ENCODE measurements around the gene PRKACA.

Gene PRKACA

GRCh38 chr19:14070268-14071050, 47.1 kb downstream of the PRKACA start:
- H3K27ac ChIP-seq = no peak overlapping the region
- DNase-seq (ENCODE audit: low spot score) = no peak

DNA sequence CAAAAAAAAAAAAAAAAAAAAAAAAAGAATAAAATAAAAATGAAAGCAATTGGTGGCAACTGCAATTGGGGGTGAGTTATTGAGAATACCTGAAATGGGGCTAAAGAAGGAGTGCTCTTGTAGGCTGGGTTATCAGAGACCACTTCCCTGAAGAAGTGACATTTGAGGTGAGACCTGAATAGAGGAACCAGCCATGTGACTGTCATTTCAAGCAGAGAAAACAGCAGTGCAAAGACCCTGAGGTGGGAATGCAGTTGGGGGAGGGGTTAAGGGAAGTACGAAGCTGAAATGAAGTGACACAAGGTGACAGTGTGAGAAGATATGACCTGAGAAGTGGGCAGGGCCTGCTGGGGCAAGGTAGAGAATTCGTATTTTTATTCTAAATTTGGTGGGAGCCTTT, 51.4 kb downstream of the PRKACA start:
- no peak for DNase-seq (ENCODE audit: low spot score)

More at GRCh38 chr19:14070268-14071050, 47.1 kb downstream of the PRKACA start:
- TF ChIP-seq, protein P1, sequence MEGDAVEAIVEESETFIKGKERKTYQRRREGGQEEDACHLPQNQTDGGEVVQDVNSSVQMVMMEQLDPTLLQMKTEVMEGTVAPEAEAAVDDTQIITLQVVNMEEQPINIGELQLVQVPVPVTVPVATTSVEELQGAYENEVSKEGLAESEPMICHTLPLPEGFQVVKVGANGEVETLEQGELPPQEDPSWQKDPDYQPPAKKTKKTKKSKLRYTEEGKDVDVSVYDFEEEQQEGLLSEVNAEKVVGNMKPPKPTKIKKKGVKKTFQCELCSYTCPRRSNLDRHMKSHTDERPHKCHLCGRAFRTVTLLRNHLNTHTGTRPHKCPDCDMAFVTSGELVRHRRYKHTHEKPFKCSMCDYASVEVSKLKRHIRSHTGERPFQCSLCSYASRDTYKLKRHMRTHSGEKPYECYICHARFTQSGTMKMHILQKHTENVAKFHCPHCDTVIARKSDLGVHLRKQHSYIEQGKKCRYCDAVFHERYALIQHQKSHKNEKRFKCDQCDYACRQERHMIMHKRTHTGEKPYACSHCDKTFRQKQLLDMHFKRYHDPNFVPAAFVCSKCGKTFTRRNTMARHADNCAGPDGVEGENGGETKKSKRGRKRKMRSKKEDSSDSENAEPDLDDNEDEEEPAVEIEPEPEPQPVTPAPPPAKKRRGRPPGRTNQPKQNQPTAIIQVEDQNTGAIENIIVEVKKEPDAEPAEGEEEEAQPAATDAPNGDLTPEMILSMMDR (IDR thresholded peaks at IDR 0.05) = no peak
- H3K4me3 ChIP-seq = no peak overlapping the region

GRCh38 chr19:14063105-14063504, 54.5 kb downstream of the PRKACA start:
- no peak for DNase-seq (ENCODE audit: low spot score)
- Histone ChIP-seq H3K27ac (no peak overlapping the region), H3K4me3 (no peak overlapping the region)
- TF ChIP-seq, protein P1 (IDR thresholded peaks at IDR 0.05) = no peak

More for the DNA sequence above, 51.4 kb downstream of the PRKACA start:
- TF ChIP-seq, protein P1 (IDR thresholded peaks at IDR 0.05) = no peak
- H3K27ac ChIP-seq = no peak overlapping the region
- H3K4me3 ChIP-seq = no peak overlapping the region

DNA sequence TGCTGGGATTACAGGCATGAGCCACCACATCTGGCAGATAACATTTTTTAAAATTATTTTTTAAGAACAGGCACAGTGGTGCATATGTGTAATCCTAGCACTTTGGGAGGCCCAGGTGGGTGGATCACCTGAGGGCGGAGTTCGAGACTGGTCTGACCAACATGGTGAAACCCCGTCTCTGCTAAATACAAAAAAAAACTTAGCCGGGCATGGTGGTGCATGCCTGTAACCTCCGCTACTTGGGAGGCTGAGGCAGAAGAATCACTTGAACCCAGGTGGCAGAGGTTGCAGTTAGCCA, 55.1 kb downstream of the PRKACA start:
- Histone ChIP-seq H3K4me3 (no peak overlapping the region), H3K27ac (no peak overlapping the region)
- DNase-seq (ENCODE audit: low spot score) = no peak
- TF ChIP-seq, protein P1 (IDR thresholded peaks at IDR 0.05) = no peak

- no peak within 1 kb of the TSS for H3K4me3 ChIP-seq
- H3K27ac ChIP-seq = no peak within 1 kb of the TSS
- TF ChIP-seq, protein P1 (IDR thresholded peaks at IDR 0.05) = no peak
- no peak for DNase-seq (ENCODE audit: low spot score)
These were observed 55.6 kb downstream of the PRKACA start, which contains the start of gene PALM3 for GRCh38 chr19:14061751-14062557. TSS of gene PALM3 (minus strand) at chr19:14062076. CDS start at chr19:14061980, 96 bp downstream.

GRCh38 chr19:14061081-14061749, 56.3 kb downstream of the PRKACA start:
- no peak for DNase-seq (ENCODE audit: low spot score)
- H3K27ac ChIP-seq = no peak overlapping the region
- H3K4me3 ChIP-seq = no peak overlapping the region
- TF ChIP-seq, protein P1 (IDR thresholded peaks at IDR 0.05) = no peak
